Calu3 (cell line): ENCODE measurements around the gene CFAP299. TPM values are rescaled to one million over a fixed set of nuclear protein-coding genes. Genes with fewer than 3 reads are reported as not detected.

Experiments used
- BruUV-seq: library from RNA; stranded (reverse); fragments of 400-500 nt; replicated peaks from 2 replicates; lab custom pipeline; 2021; lab: Mats Ljungman, UMichigan
- CTCF ChIA-PET: fragments of 300-600 bp; sonication (Branson Sonifier 250); formaldehyde crosslinking; loops from one replicate; lab custom pipeline; 2022; ENCODE audit warnings: antibody characterized with exemption; lab: Charles Lee
- DNase-seq: peaks from one replicate; pipeline ENCODE4 v3.0.0; 2022
- H3K27ac Mint-ChIP-seq: one replicate; pipeline ENCODE4 v1.8.0; 2022; ENCODE audit warnings: mixed read lengths; ENCODE audit not compliant: unreplicated experiment
- H3K27me3 Mint-ChIP-seq: one replicate; pipeline ENCODE4 v1.8.0; 2022; ENCODE audit warnings: mixed read lengths; ENCODE audit not compliant: unreplicated experiment
- H3K36me3 Mint-ChIP-seq: one replicate; pipeline ENCODE4 v1.8.0; 2022; ENCODE audit warnings: mild to moderate bottlenecking, moderate library complexity, mixed read lengths; ENCODE audit not compliant: insufficient read depth, unreplicated experiment
- H3K4me1 Mint-ChIP-seq: one replicate; pipeline ENCODE4 v1.8.0; 2022; ENCODE audit warnings: mild to moderate bottlenecking, low read depth, mixed read lengths; ENCODE audit not compliant: unreplicated experiment
- H3K4me3 Mint-ChIP-seq: one replicate; pipeline ENCODE4 v1.8.0; 2022; ENCODE audit warnings: mild to moderate bottlenecking, low read depth, moderate library complexity, mixed read lengths; ENCODE audit not compliant: unreplicated experiment
- H3K9me3 Mint-ChIP-seq: one replicate; pipeline ENCODE4 v1.8.0; 2022; ENCODE audit warnings: low read depth, mixed read lengths; ENCODE audit not compliant: unreplicated experiment
- intact Hi-C: fragments of 100-400 bp; cut with micrococcal nuclease; formaldehyde crosslinking; loops from one replicate; pipeline ENCODE4 v1.10.0; 2022; ENCODE audit not compliant: unreplicated experiment
- total RNA-seq: library from RNA; stranded (reverse); gene quantifications from 2 replicates; pipeline ENCODE4 v1.2.3, GENCODE V29; 2022
- TF ChIP-seq, protein P1 (sequence below): fragments of 200-600 bp; IDR thresholded peaks from one replicate; pipeline ENCODE4 v1.8.0; 2022; ENCODE audit warnings: antibody characterized with exemption; ENCODE audit not compliant: unreplicated experiment

Gene CFAP299
- total RNA-seq, 1 experiment from 2014 or later = not detected

DNA sequence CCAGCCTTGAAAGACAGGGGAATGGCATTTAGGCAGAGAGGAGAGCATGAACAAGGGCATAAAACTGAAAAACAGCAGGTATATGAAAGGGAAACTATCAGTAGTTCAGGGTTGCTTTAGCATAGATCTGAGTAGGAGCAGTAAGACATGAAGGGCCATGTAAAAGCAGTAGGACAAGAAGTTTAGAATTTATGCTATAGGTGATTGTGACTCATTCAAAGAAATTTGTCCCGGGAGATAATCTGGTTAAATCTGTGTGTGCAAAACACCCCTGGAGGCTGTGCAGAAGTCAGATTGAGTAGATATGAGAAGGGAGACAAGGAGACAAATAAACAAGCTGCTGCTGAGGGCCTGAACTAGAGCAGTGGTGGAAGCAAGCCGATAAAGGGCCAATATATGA lies 585.9 kb downstream of the CFAP299 start:
- Mint-ChIP-seq H3K27me3 (no peaks in the 10 kb centered on the region), H3K27ac (no peak overlapping the region), H3K4me1 (no peaks in the 10 kb centered on the region), H3K4me3 (no peak overlapping the region), H3K36me3 (no peaks in the 10 kb centered on the region), H3K9me3 (no peaks in the 10 kb centered on the region)
- intact Hi-C loops = no loop called here
- no peak for DNase-seq
- no TSS peak for BruUV-seq
- CTCF ChIA-PET = no interaction called here
- TF ChIP-seq, protein P1, sequence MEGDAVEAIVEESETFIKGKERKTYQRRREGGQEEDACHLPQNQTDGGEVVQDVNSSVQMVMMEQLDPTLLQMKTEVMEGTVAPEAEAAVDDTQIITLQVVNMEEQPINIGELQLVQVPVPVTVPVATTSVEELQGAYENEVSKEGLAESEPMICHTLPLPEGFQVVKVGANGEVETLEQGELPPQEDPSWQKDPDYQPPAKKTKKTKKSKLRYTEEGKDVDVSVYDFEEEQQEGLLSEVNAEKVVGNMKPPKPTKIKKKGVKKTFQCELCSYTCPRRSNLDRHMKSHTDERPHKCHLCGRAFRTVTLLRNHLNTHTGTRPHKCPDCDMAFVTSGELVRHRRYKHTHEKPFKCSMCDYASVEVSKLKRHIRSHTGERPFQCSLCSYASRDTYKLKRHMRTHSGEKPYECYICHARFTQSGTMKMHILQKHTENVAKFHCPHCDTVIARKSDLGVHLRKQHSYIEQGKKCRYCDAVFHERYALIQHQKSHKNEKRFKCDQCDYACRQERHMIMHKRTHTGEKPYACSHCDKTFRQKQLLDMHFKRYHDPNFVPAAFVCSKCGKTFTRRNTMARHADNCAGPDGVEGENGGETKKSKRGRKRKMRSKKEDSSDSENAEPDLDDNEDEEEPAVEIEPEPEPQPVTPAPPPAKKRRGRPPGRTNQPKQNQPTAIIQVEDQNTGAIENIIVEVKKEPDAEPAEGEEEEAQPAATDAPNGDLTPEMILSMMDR = no peak

DNA sequence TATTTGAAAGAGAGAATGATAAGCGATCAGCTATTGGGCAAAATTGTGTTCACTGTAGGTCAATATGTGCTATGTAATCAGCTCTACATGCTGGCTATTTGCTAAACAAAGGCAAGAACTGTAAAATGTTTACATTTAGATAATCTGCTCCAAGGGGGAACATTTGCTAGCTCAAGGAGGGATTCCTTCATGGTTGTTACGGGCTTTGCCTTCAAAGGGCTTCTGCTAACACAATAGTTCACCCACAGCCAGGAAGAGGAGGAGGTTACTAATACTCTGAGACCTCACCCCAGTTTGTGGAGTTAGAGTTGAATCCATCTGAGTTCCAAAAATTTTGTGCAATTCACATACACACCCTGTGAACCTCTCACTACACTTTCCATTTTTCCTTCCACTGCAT lies 587.4 kb downstream of the CFAP299 start:
- CTCF ChIA-PET = no interaction called here
- H3K27me3 Mint-ChIP-seq = no peaks in the 10 kb centered on the region
- H3K4me3 Mint-ChIP-seq = no peak overlapping the region
- no peaks in the 10 kb centered on the region for H3K9me3 Mint-ChIP-seq
- H3K36me3 Mint-ChIP-seq = no peaks in the 10 kb centered on the region
- DNase-seq = no peak
- H3K4me1 Mint-ChIP-seq = no peaks in the 10 kb centered on the region
- intact Hi-C loops = no loop called here
- no TSS peak for BruUV-seq
- TF ChIP-seq, protein P1 = no peak
- H3K27ac Mint-ChIP-seq = no peak overlapping the region

DNA sequence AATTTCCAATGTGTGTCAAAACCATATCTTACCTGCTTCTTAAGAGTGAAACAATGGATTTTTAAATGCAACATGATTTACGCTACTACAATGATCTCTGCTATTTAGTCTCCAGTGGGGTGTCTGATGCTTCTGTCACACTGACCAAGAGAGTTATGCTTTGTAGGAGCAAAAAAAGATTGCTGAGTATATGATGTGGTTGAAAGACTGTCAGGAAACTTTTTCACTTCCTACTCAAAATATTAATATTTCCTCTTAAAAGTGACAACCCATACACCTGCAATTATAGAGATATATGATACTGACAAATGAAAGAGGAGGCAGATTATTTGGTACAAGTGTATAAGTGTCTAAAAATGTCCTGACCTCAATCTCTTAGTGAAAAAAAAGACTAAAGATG lies 589.8 kb downstream of the CFAP299 start:
- CTCF ChIA-PET = no interaction called here
- H3K27ac Mint-ChIP-seq = no peak overlapping the region
- H3K4me3 Mint-ChIP-seq = no peak overlapping the region
- BruUV-seq = no TSS peak
- H3K4me1 Mint-ChIP-seq = no peaks in the 10 kb centered on the region
- no peak for DNase-seq
- H3K9me3 Mint-ChIP-seq = no peaks in the 10 kb centered on the region
- intact Hi-C loops = no loop called here
- H3K36me3 Mint-ChIP-seq = no peaks in the 10 kb centered on the region
- TF ChIP-seq, protein P1 = no peak
- H3K27me3 Mint-ChIP-seq = no peaks in the 10 kb centered on the region

DNA sequence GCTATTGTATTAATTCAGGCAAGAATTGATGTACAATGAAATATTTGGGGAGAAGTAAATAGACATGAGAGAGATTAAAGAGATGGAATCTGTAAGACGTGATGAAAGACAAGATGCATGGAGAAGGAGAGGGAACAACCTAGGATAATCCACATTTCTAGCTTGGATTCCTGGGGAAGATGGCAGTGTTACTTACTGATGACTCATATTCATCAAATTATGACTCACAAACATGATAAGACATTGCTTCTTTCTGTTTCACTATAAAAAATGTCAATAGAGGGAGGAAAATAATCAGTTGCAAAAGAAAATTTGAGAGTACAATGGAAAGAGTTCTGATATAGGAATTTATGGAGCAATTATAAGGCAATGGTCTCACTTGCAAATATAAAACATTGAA lies 590.9 kb downstream of the CFAP299 start:
- Mint-ChIP-seq H3K27ac (no peak overlapping the region), H3K36me3 (no peaks in the 10 kb centered on the region), H3K4me3 (no peak overlapping the region), H3K27me3 (no peaks in the 10 kb centered on the region), H3K9me3 (no peaks in the 10 kb centered on the region), H3K4me1 (no peaks in the 10 kb centered on the region)
- CTCF ChIA-PET = no interaction called here
- BruUV-seq = no TSS peak
- DNase-seq = no peak
- intact Hi-C loops = no loop called here
- TF ChIP-seq, protein P1 = no peak
